NCI-H526 treated with DMSO at 0.1 percent for 48 hours (cell line): Measurements from ENCODE around the gene LRPAP1.
"Not testable (repeated sequence)": the region's sequence is repeated elsewhere in the genome, so short reads cannot be mapped to it uniquely, and the experiment has no call there.

Experiments
- DNase-seq: peaks from one replicate; lab custom pipeline; 2025; lab: John Stamatoyannopoulos, UW

LRPAP1 gene

DNA sequence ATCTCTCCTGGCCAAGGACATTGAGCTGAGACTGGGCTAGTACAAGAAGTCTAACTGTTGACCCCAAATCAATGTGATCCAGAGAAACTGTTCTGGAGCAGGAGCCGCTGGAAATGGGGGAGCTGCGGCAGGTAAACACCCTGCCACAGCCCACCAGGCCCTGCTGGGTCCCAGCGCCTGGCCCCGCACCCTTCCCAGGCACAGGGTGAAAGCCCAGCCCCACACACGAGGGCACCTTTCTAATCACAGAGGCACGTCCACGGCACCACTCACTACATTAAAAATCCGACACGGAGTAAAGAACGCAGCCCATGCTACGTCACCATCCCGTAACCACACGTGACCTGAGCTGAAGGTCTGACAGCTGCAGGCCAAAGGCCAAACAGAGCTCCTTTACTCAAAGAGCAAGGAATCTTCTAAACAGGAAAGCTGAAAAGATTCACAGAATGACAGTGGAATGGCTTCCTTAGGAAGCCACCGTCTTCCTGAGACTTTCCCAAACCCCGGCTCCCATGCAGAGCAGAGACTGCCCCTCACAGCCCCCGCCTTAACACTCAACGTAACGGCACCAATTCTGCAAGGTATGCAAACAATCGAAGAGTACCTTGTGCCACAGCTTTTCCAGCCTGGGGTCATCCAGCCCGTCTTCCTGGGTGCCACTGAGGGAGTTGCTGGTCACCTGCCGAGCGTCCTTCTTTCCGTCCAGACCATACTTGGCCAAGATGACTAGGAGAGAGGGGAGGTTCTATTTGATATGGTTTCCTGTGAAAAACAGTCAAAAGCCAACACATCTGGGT, 12.6 kb downstream of the LRPAP1 start:
- no peak for DNase-seq

DNA sequence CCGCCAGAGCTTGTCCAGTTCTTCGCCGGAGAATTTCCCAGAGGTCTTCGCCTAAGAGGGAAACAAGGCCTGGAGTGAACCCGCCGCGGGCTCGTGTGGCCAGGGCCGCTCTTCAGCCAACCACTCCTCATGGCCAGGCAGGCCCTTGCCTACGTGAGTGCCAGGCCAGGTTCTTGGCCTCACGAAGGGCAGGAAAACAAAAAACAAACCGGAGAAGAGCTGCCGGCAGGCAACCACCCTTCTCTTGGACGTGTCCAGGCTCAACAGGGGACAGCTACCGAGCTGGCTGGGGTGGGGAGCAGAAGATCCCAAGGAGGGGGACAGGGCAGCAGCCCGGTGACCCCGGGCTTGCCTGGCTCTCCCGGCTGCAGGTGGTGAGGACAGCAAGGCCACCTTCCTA, 13.3 kb downstream of the LRPAP1 start:
- DNase-seq, result no peak

DNA sequence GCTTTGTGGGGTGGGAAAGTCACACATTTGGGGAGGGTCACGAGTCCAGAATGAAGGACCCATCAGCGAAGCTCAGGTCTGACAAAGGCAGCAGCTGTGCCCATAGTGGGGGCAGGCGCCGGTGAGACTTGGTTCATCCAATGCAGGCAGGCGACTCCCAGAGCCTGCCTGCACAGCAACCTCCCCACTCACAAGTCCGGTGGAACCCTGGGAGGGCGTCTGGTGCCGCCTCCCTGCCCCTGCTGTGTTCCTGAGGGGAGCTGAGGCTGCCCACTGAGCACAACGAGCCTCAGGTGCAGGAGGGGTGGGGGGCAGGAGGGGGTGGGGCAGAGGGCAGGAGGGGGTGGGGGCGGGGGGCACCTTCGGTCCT, 13.7 kb downstream of the LRPAP1 start:
- DNase-seq, result no peak

DNA sequence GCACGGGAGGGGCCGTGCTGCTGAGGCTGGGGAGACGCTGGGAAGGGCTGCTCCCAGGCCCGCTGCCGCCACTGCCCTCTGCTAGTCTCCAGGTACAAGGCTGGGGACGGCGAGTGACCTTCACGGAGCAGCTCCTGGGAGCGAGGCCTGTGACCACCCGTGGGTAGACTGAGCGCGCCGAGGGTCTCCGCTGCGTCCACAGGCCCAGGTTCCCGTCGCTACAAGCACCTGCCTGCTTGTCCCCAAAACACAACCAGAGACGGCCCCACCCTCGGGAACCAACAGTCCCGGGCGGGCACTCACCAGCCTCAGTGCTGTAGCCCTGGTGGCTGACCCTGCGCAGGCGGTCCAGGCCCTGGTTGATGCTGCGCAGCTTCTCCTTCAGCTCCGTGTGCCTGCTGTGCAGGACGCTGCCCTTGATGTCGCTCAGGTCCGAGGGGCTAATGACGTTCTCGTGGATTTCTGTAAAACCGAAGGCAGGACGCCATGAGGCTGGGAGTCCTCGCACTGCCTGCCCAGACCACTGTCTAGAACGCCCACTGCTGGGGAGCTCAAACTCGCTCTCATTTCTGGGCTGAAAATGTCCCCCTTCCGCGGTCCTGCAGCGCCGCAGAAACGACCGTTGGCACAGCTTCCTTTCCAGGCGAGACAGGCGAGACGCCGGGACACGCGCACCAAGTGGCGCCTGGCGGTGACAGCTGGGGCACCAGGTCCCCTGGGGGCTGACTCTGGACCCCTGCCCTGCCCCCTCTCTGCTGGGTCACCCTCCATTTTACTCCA, 14.3 kb downstream of the LRPAP1 start:
- no peak for DNase-seq

DNA sequence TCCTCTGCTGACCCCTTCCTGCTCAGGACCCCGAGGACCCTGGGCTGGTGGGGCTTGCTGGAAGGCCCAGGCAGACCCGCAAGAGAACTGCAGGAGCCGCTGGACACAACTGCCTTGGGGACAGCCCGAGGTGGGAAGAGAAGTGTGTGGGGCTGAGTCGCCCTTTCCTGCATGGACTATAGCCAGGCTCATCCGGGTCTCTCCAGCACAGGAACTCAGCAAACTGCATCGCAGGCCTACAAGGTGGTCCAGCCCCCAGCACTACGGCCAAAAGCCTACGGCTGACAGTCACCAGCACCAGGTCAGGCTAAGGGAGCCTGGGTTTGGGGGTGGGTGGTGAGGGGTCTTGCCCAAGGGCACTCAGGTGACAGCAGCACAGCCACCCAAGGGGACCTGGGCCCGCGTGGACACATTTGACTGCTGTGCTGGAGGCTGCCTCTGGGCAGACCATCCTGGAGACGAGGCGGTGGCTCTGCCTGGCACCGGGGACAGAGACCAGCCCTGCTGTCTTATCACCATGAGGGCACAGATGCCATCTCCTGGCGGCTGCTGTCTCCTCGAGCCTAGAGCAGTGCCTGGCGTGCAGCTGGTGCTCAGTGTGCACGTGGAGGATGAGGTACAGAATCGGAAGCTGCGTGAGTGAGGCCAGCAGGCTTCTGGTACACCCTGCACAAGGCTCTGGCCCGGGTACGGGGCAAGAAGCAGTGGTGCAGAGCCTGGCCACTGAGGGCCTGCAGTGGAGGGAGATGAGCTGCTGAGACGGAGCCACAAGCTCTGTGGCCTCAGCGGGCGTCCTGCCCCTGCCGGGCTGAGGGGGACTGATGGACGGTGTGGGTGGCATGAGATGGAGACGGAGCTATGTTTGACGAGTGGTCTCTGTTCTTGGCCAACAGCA, 15.1 kb downstream of the LRPAP1 start:
- DNase-seq, result no peak

DNA sequence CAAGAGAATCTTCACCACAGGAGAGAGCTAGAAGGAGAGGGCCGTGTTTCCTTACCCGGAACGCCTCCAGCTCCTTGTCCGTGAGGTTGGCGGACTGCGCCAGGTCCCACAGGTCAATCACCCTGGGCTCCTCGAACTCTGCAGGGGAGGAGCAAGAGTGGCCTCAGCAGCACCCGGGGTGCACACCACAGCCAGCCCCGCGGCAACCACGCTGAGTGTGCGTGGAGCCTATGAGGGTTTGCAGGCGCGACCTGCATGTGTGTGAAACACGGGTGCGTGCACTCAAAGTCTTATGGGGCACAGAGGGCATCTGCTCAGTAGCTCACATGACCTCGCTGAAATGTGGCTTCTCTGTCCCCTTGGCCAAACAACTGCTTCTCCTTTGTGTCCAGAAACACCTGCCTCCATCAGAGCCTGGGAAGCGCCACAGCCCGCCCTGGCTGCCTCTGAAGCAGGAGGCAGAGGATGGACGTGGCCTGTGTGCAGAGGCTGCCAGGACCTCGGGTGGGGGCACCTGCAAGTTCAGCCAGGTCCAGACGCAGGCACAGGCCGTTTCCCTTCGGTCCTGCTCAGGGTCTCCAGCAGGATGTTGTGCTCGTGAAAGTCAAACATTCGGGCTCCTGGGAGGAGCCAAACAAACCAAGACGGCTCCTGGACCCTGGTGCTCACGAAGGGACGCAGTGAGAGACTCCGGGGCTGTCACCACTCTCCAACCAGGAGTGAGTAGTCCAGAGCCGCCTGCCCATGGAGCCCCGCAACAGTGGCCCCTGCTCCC, 16.0 kb downstream of the LRPAP1 start:
- no peak for DNase-seq

DNA sequence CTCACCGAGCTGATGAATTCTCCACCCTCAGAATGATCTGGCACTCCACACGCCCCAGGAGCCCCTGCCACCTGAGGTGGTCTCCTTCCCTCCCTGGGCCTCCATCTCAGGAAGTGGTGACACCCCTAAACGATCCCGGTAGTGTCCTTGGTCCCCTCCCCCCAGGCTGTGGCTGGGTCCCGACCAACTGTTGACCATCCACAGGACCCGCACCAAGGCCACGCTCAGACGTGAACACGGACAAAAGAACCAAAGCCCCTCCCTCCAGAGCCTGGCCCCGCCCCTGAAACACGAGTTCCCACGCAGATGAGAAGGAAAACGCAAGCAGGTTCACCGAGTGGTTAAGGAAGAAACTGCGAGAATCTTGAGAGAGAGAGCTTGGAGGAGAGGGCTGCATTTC, 16.6 kb downstream of the LRPAP1 start:
- no peak for DNase-seq

DNA sequence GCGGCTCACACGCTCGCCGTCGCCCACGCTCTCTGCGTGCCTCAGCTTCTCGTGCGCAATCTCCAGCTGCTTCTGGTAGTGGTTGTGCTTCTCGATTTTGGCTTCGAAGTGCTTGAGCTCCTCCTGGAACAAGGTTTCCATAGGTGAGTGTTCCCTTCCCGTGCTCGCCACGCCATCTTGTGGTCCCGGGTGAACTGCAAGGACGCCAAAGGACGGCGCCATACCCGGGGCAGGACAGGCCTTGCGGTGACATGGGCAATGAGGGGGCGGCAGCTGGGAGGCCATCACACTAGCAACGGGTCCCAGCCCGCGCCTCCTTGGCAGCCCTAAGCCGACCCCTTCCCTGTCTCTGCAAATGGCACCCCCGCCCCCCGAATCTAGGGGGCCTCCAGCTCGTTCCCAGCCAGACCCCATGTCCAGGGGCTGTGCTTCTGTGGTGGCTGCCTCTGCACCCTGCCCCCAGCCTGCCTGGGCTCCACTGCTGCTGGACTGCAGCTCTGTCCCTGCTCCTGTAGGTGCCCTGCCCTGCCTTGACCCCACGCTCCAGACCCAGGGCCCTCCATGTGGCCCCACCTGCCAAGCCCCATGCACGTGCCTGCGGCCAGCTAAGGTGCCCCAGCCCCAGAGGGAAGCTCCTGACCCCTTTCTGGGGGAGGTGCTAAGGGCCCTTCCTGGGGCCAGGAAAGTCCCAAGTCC, 17.3 kb downstream of the LRPAP1 start:
- DNase-seq, result no peak

DNA sequence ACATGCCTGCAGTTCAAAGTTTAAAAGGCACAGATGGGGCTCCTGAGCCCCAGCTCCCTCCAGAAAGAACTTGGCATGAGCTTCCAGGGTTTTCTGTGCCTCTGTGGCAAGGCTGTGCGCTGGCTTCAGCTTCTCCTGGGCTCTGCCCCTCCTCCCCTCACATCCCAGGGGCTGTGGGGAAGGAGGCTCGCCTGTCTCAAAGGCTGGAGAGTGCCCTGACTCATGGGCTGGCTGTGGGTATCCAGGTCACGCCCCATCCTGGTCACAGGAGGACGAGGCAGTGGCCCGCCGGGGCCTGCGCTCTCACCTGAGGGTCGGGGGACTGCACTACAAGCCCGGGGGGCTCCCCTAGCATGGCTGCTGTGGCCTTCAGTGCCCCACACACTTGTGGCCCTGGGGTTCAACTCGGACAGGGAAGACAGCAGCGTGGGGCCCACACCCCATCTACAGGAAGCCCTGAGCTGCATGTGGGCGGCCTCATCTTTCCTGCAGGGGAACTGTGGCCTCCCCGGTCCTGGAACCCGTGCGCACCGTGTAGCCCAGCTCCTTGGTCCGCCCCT, 17.9 kb downstream of the LRPAP1 start:
- DNase-seq, result no peak

DNA sequence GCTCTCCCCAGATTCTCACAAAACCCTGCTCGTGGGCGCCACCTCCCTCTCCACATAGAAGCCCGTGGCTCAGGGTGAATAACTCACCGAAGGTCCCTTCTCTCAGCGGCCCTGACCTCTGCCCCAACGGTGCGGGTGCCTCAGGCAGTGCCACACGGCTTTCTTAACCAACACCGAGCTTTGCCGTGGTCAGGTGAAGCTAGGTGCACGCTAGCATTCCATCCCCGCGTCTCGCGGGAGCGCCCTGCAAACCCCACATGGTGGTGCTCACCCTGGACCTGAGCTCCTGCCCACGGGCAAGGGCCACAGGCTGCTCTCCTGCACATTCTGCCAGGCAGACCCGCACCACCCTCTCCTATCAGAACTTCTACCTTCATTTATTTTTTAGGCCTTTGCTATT, 18.4 kb downstream of the LRPAP1 start:
- DNase-seq, result no peak

DNA sequence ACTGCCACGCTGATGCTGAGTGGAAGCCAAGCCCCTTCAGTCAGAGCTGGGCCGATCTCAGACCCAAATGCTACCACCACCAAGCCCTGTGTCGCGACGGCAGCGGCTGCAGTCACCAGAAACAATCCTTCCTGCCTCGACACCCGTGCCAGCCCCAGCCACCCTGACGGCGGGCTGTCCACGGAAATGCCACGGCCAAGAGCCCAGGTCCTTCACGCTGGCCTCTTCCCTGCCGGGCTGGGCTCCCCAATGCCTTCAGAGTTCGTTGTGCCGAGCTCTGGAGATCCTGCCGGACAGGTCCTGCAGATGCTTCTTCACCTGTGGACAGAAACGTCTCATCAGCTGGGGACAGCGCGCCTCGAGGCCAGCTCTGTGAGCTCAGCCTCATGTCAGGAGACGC, 19.5 kb downstream of the LRPAP1 start:
- DNase-seq, result no peak

DNA sequence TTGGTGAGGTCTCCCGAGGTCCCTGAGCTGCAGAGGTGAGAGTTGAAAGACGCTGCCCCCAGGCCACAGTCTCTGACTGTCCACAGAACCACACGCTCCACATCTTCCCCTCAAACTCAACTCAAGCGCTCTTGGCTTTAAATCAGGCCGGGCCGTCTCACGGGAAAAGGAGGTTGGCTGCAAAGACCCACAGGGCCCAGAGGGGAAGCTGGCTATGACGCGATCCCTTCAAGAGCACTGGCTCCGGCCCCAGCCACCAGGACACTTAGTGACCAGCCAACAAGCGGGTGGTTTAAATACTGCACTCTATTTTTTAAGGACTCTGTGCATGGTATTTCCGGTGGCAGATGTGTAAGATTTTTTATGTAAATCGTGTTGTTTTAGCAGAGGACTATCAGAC, 19.9 kb downstream of the LRPAP1 start:
- DNase-seq, result no peak

DNA sequence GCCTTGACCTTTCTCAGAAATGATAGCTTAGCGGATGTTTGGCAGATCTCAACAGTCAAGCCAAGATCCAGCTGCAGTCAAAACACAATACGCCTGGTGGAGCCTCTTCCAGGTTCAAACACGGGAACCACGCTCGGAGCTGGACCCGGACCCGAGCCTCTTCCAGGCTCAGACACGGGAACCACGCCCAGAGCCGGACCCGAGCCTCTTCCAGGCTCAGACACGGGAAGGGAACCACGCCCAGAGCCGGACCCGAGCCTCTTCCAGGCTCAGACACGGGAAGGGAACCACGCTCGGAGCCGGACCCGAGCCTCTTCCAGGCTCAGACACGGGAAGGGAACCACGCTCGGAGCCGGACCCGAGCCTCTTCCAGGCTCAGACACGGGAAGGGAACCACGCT, 20.6 kb downstream of the LRPAP1 start:
- not testable (repeated sequence) for DNase-seq

DNA sequence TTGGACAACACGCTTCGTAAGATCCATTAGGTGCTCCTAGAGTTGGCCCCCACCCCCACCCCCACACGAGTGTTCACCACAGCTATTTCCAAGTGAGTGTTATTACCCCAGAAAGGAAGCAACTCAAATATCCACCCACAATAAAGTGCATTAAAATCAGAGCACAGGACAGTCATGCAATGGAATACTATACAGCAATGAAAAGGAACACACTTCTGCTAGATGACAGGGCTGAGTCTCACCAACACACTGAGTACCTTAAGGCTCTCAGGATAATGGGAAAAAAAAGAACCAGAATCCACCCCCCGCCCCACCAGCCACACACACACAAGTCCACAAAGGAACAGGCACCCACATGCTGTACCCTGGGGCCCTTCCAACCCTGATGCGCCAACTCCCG, 21.0 kb downstream of the LRPAP1 start:
- no peak for DNase-seq

DNA sequence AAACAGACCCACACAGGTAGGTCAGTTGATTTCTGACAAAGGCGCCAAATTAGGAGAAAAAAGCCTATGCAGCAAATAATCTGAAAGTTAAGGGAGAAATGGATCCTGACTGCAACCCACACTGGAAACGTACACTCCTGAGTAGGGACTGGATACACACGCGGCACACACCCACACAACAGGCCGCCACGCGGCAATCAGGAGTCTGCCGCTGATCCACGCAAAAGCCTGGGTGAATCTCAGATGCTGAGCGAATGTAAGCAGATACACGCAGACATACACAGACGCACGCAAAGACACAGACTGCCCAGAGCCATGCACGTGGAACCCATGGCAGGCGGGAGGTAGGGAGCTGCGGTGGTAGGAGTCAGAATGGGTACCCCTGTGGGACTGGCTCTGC, 21.7 kb downstream of the LRPAP1 start:
- DNase-seq, result no peak

DNA sequence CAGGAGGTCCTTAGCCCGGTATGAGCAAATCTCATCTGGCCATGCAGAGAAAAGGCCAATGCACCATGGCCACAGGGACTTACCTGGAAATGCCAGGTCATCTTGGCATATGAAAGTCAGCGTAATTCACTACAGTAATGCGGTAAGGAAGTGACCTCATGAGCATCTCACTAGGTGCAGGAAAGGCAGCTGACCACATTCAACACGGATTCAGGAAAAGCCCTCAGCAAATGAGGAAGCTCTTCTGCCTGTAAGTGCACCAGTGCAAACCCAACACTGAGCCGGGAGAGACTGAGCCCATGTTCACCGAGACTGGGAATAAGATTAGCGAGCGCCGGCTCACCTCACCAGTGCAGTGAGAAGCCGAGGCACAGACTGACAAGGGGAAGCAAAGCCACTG, 23.7 kb downstream of the LRPAP1 start:
- DNase-seq, result no peak

DNA sequence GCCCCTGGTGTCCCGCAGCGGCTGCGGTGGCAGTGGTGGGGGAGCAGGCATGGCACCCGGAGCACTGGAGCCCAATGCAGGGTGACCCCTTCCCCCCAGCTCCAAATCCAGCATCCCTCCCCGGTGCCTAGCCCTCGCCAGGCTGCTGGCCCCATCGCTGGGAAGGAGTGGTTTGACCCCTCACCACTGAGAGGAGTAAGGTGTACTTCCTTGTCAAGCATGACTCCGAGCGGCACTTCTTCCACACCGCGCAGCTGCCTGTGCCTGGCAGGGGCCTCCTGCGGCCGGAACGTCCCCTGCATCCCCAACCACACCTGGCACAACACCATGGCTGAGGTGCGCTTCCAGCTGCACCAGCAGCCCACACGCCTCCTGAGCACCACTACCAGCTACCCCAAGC, 27.0 kb downstream of the LRPAP1 start:
- no peak for DNase-seq

DNA sequence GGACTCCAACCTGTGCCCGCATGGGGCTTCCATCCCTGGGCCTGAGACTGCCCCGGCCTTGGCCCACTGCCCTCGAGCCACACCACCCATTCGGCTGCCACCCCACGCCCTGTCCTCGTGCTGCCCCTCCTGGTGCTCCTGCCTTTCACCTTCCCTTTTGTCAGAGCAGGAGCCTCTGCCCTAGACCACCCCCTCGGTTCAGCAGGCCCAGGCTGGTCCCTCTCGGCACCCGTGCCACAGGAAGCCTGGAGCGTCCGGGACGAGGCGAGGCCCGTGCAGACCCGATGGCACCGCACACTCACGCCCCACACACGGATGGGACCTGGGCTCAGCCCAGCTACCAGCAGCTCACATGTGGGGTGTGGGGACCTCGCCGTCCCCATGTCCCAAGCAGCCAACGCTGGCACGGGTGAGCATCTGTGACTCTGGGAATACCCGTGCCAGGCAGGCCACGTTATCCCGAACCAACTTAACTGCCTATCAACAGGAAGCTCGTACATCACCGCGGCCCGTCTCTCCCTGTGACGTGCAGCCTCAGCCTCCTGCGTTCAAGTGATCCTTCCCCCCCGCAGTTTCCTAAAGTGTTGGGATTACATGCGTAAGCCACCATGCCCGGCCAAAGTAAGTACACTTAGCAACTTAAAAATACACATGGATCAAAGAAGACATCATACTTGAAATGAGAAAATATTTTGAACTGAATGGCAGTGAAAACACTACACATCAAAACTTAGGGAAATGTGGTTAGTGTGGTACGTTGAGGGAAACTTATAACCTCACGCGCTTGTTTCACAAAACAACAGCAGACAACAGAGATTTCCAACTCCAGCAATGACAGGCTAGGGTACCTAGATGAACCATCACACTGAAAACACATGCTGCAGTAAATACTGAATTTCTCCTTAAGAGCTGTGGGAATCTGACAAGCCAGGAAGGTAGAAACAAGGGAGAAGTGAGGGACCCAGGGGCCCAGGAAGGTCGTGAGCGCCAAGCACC, 29.0 kb downstream of the LRPAP1 start:
- DNase-seq, result no peak

DNA sequence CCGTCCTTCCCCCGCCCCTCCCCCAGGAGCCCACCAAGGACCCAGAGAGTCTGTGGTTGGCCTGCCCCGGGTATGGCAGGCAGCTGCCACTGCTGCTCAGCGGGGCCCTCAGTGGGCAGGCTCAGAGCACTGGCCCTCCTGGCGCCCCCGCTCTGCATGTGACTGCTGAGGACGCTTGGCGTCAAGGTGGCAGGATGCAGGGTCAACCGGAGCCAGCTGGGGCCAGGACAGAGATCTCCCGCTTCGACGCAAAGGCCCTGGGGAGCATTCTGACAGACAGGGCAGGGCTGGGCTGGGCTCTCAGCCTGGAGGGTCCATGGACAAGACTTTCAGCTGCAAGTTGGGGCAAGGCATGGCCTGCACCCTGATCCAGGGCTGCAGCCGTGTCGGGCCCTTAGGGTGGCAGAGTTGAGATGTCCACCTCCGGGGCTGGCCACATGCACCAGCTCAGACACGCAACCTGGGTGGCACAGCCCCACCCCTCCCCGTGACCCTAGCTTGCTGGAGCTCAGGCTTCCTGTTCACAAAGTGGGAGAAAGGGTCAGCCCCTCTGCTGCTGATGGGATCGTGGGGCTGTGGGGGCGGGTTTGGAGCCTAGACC, 30.3 kb downstream of the LRPAP1 start:
- no peak for DNase-seq
